ENCODE measurements around the gene KRTAP10-6.
"Not testable (repeated sequence)": the region's sequence is repeated elsewhere in the genome, so short reads cannot be mapped to it uniquely, and the experiment has no call there.

Gene KRTAP10-6

GRCh38 chr21:44616591-44616926 is 24.3 kb upstream of the KRTAP10-6 start:
- DNase-seq, result no peak

- no peak for DNase-seq
Observed at GRCh38 chr21:44615911-44616590, 23.7 kb upstream of the KRTAP10-6 start.

DNA sequence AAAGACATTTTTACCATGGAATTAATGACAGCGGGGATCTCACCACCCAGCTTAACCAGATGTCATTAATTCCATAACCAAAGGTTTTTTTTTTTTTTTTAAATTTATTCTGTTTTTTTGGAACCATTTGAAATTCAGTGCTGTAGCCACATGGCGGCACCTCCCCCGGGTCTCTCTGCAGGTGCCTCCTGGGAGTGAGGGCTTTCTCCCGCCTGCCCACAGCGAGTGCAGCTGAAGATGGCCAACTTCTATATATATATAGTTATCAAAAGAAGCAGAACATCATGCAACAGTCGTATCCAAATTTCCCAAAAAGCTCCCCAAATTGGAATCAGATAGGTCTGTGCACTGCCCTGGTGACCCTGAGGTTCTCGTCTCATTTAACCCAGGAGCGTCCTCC is 23.2 kb upstream of the KRTAP10-6 start:
- no peak for DNase-seq

GRCh38 chr21:44614961-44615391 is 22.7 kb upstream of the KRTAP10-6 start:
- DNase-seq, result no peak

GRCh38 chr21:44614161-44614631 is 21.9 kb upstream of the KRTAP10-6 start:
- DNase-seq, result no peak

GRCh38 chr21:44613386-44614155 is 21.3 kb upstream of the KRTAP10-6 start:
- DNase-seq, result no peak

DNA sequence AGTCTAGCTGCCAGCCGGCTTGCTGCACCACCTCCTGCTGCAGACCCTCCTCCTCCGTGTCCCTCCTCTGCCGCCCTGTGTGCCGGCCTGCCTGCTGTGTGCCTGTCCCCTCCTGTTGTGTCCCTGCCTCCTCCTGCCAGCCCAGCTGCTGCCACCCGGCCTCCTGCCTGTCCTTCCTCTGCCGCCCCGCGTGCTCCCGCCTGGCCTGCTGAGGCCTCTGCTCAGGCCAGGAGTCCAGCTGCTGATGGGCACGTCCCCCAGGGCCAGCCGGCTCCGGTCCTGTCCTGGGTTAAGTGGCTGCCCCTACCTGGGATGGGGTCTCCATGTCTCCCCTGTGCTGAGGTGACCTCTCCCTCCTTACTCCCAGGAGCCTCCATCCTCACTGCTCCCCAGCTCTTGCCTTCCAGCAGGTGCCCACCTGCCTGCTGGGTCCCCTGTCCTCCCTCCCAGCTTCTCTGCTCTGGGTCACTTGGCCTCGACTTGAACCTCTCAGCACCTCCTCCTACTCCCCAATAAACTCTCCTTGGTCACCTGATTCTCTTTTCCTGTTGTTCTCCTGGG is 20.4 kb upstream of the KRTAP10-6 start:
- DNase-seq, result no peak

GRCh38 chr21:44612029-44612486 is 19.8 kb upstream of the KRTAP10-6 start, which contains the start of gene KRTAP10-8:
TSS of gene KRTAP10-8 (plus strand) at chr21:44612079. CDS start at chr21:44612101, 22 bp downstream.
- no peak for DNase-seq

GRCh38 chr21:44611551-44611950 is 19.2 kb upstream of the KRTAP10-6 start:
- no peak for DNase-seq

DNA sequence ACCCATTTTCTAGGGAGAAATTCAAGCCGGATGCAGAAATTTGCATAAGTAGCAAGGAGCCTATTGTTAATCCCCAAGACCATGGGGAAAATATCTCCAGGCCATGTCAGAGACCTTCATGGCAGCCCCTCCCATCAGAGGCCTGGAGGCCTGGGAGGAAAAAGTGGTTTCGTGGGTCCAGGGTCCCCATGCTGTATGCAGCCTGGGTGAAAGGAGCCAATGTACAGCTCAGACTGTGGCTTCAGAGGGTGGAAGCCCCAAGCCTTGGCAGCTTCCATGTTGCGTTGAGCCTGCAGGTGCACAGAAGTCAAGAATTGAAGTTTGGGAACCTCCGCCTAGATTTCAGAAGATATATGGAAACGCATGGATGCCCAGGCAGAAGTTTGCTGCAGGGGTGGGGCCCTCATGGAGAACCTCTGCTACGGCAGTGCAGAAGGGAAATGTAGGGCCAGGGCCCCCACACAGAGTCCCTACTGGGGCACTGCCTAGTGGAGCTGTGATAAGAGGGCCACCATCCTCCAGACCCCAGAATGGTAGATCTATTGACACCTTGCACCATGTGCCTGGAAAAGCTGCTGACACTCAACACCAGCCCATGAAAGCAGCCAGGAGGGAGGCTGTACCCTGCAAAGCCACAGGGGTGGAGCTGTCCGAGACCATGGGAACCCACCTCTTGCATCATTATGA is 18.0 kb upstream of the KRTAP10-6 start:
- not testable (repeated sequence) for DNase-seq

GRCh38 chr21:44609193-44609592 is 16.9 kb upstream of the KRTAP10-6 start:
- no peak for DNase-seq

DNA sequence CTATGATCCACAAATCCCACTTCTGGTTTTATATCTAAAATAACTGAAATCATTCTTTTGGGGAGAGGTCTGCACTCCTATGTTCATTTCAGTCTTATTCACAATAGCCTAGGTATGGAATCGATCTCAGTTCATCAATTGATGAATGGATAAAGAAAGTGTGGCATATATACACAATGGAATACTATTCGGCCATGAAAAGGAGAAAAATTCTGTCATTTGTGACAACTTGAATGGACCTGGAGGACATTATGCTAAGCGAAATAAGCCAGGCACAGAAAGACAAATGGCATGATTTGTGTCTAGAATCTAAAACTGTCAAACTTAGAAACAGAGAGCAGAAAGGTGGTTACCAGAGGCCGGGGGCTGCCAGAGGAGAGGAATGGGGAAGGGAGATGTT is 14.2 kb upstream of the KRTAP10-6 start:
- DNase-seq, result no peak

DNA sequence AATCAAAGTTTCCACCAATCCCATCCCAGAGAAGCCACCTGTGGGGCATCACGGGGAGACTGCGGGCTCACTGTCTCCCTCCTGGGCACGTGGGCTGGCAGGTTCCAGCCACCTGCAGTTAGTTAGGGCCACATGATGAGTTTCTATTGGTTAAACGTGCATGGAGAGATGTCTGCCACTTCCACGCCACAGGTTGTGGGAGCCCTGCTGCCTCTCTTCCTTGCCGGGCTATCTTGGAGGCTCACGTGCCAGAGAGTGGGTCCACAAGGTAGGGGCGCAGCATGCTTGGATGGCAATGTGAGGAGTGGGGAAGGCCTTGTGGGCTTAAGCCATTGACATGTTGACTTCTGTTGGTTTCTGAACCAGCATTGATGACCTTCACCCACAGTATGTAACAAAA is 11.6 kb upstream of the KRTAP10-6 start:
- no peak for DNase-seq

GRCh38 chr21:44603109-44603875 is 11.0 kb upstream of the KRTAP10-6 start:
- no peak for DNase-seq

DNA sequence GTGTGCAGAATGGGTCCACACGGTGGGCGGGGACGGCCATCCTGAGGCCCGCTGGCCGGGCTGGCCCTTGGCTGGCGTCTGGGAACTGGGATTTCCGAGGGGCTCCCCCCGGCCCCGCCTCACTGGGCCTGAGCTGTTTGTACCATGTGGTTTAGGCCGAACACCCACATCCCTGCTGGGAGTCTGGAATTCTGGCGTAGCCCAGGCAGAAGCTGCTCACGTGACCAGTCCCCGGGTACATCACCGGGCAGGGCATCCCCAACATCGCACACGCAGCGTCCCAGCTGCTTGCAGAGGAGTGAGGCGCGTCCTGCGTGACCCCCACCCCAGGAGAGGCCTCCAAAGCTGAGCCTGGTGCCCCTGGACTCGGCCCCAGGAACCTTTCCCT is 10.2 kb upstream of the KRTAP10-6 start:
- DNase-seq, result no peak

- no peak for DNase-seq
Observed at GRCh38 chr21:44601596-44602462, 9.5 kb upstream of the KRTAP10-6 start.

DNA sequence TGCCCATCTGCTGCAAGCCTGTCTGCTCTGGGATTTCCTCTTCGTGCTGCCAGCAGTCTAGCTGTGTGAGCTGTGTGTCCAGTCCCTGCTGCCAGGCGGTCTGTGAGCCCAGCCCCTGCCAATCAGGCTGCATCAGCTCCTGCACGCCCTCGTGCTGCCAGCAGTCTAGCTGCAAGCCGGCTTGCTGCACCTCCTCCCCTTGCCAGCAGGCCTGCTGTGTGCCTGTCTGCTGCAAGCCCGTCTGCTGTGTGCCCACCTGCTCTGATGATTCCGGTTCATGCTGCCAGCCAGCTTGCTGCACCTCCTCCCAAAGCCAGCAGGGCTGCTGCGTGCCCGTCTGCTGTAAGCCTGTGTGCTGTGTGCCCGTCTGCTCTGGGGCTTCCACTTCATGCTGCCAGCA is 8.8 kb upstream of the KRTAP10-6 start:
- DNase-seq, result not testable (repeated sequence)

DNA sequence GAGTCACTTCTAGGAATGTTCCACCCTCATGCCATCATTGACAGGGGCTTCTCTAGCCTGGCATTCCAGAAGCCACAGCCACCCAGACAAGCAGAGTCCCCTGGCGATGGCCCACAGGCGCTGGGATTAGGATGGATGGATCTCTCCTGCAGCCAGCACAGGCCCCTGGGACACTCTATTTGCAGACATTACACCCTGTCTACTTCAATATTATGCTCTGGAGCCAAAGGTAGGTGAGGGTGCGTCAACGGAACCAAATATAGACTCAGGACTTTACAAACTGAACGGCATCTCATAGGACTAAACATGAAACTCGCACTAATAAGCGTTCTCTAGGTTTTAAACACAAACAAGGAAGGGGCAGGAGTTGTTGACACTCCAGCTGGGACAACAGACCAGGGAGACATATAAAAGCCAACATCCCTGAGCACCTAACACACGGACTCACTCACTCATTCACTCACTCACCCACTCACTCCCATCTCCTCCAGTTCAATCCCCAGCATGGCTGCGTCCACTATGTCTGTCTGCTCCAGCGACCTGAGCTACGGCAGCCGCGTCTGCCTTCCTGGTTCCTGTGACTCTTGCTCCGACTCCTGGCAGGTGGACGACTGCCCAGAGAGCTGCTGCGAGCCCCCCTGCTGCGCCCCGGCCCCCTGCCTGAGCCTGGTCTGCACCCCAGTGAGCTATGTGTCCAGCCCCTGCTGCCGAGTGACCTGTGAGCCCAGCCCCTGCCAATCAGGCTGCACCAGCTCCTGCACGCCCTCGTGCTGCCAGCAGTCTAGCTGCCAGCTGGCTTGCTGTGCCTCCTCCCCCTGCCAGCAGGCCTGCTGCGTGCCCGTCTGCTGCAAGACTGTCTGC is 8.0 kb upstream of the KRTAP10-6 start, which contains the start of gene KRTAP10-7:
Gene KRTAP10-7, plus strand, starts transcription at position 480 of the 861 bp plus-strand sequence. Its CDS starts 25 bp downstream, at position 505.
- not testable (repeated sequence) for DNase-seq

DNA sequence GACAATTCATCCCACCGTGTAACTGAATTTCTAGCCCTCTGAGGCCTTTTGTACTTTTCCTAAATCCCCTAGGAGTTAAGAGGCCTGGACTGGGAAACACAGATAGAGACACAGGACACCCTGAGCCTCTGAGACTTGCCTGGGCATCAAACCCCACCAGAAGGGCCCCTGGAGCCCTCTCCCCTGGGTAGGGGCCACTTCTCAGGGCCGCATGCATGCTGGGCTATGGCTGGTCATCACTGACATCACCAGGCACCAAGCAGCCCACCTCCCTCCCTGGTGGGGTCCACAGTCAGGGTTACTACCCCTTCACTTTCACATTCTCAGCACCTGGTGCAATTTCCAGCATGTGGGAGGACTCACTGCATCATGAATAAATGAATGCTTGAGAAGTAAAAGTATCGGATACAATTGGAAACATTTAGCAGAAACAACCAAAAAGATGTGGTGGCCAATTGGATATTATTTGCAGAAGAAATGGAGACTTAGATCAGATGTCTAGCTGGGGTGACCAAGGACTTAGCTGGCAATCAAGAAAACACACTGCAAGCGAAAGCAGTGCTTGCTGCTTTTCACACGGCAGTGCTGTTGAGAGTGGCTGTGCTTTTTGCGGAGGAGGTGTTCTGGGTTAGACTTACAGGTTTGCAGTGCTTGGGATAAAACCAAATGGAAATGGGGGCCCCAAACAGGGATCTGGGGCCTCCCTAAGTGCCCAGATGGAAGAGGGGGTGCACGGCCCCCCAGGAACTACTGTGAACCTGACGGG is 7.1 kb upstream of the KRTAP10-6 start:
- no peak for DNase-seq
